Tibial artery (tissue), 4 donors: ENCODE results near the gene APBA2.

Experiments used
- DNase-seq, 2 donors: peaks; one replicate each; pipeline ENCODE4 v3.0.0-alpha.2; 2019
- H3K27ac ChIP-seq, 2 donors: fragments of 200-600 bp; sonication (generic) in 1 of 2; 1 replicate in 1 of 2; 2 replicates in 1 of 2; pipeline ENCODE4 v1.5.1; 2018 to 2019; ENCODE audit warnings: mild to moderate bottlenecking in 1 of 2
- H3K27me3 ChIP-seq, 2 donors: fragments of 200-600 bp; sonication (generic) in 1 of 2; one replicate each; pipeline versions ENCODE4 v1.5.1 to v1.6.0; 2016 to 2019
- H3K36me3 ChIP-seq, 3 donors: fragments of 200-600 bp; sonication (generic) in 2 of 3; one replicate each; pipeline ENCODE4 v1.5.1; 2016 to 2019; ENCODE audit warnings: mild to moderate bottlenecking in 2 of 3
- H3K4me1 ChIP-seq, 4 donors: fragments of 200-600 bp; sonication (generic) in 2 of 4; 1 replicate in 3 of 4; 2 replicates in 1 of 4; pipeline ENCODE4 v1.5.1; 2016 to 2019
- H3K4me3 ChIP-seq, 2 donors: fragments of 200-600 bp; sonication (generic) in 1 of 2; 1 replicate in 1 of 2; 2 replicates in 1 of 2; pipeline ENCODE4 v1.5.1; 2018 to 2019; ENCODE audit warnings: mild to moderate bottlenecking in 2 of 2
- H3K9me3 ChIP-seq, 3 donors: fragments of 200-600 bp; sonication (generic) in 1 of 3; one replicate each; pipeline ENCODE4 v1.5.1; 2016 to 2019
- CTCF ChIP-seq, 2 experiments: fragments of 200-600 bp in 1 of 2; fragments of 450-650 bp in 1 of 2; IDR thresholded peaks; one replicate each; pipeline ENCODE4 v1.5.1; 2017 to 2019; ENCODE audit warnings: antibody characterized with exemption in 2 of 2, mild to moderate bottlenecking in 1 of 2, moderate library complexity in 1 of 2
- intact Hi-C: fragments of 100-400 bp; cut with DNase I; formaldehyde crosslinking; loops from one replicate; pipeline ENCODE4 v1.15.0; 2023; ENCODE audit warnings: low total_unique reads

APBA2 gene

GRCh38 chr15:29109762-29110161 lies 224.0 kb downstream of the APBA2 start:
- Histone ChIP-seq H3K27ac (no peak overlapping the region), H3K9me3 (no peaks in the 10 kb centered on the region), H3K4me3 (no peak overlapping the region), H3K36me3 (no peaks in the 10 kb centered on the region), H3K27me3 (peaks cover 0 to 30% of the 10 kb centered on the region in 2 donors), H3K4me1 (peaks cover 0 to 1% (median under 1%) of the 10 kb centered on the region in 4 donors)
- DNase-seq = no peak
- TF ChIP-seq CTCF (IDR thresholded peaks at IDR 0.05) = no peak
- intact Hi-C loops = no loop called here

- no peak overlapping the region for H3K27ac ChIP-seq
- peaks cover 0 to 34% of the 10 kb centered on the region in 2 donors for H3K27me3 ChIP-seq
- H3K4me3 ChIP-seq = no peak overlapping the region
- intact Hi-C loops = no loop called here
- no peak for TF ChIP-seq CTCF (IDR thresholded peaks at IDR 0.05)
- H3K36me3 ChIP-seq = no peaks in the 10 kb centered on the region
- DNase-seq = no peak
- H3K4me1 ChIP-seq = peaks cover 0 to 5% (median 5%) of the 10 kb centered on the region in 4 donors
- no peaks in the 10 kb centered on the region for H3K9me3 ChIP-seq
These were observed 224.4 kb downstream of the APBA2 start for GRCh38 chr15:29110176-29110575.

- intact Hi-C loops = no loop called here
- no peak for TF ChIP-seq CTCF (IDR thresholded peaks at IDR 0.05)
- DNase-seq = no peak
- Histone ChIP-seq H3K4me1 (peaks cover 0 to 11% (median 10%) of the 10 kb centered on the region in 4 donors), H3K4me3 (no peak overlapping the region), H3K27ac (no peak overlapping the region), H3K27me3 (peaks cover 0 to 39% of the 10 kb centered on the region in 2 donors), H3K9me3 (no peaks in the 10 kb centered on the region), H3K36me3 (no peaks in the 10 kb centered on the region)
These were observed 225.0 kb downstream of the APBA2 start for GRCh38 chr15:29110733-29111132.

- peaks cover 0 to 13% (median 11%) of the 10 kb centered on the region in 4 donors for H3K4me1 ChIP-seq
- TF ChIP-seq CTCF (IDR thresholded peaks at IDR 0.05) = no peak
- H3K27me3 ChIP-seq = peaks cover 0 to 43% of the 10 kb centered on the region in 2 donors
- no peak for DNase-seq
- H3K27ac ChIP-seq = no peak overlapping the region
- intact Hi-C loops = no loop called here
- no peaks in the 10 kb centered on the region for H3K9me3 ChIP-seq
- no peak overlapping the region for H3K4me3 ChIP-seq
- no peaks in the 10 kb centered on the region for H3K36me3 ChIP-seq
These were observed 226.0 kb downstream of the APBA2 start for GRCh38 chr15:29111705-29112281.

- Histone ChIP-seq H3K9me3 (no peaks in the 10 kb centered on the region), H3K27me3 (peaks cover 0 to 43% of the 10 kb centered on the region in 2 donors), H3K4me1 (peaks cover 0 to 13% (median 11%) of the 10 kb centered on the region in 4 donors), H3K27ac (no peak overlapping the region), H3K36me3 (no peaks in the 10 kb centered on the region), H3K4me3 (no peak overlapping the region)
- no peak for DNase-seq
- intact Hi-C loops = no loop called here
- no peak for TF ChIP-seq CTCF (IDR thresholded peaks at IDR 0.05)
These were observed 227.8 kb downstream of the APBA2 start for GRCh38 chr15:29113336-29114220.
